A673 (cell line): ENCODE data around the gene TMEM205. TPM values are rescaled to one million over a fixed set of nuclear protein-coding genes. Genes with fewer than 3 reads are reported as not detected.

ENCODE experiments used
- BruUV-seq: library from RNA; stranded (reverse); fragments of 400-500 nt; replicated peaks from 2 replicates; lab custom pipeline; 2021; lab: Mats Ljungman, UMichigan
- CTCF ChIA-PET: fragments of 300-600 bp; sonication (Branson Sonifier 250); formaldehyde crosslinking; loops from one replicate; lab custom pipeline; 2022; ENCODE audit warnings: antibody characterized with exemption; lab: Charles Lee
- POLR2A ChIA-PET: fragments of 300-600 bp; sonication (Branson Sonifier 250); formaldehyde crosslinking; loops from one replicate; lab custom pipeline; 2022; ENCODE audit warnings: antibody characterized with exemption; ENCODE audit not compliant: low non-redundant PET; lab: Charles Lee
- DNase-seq: peaks from one replicate; pipeline ENCODE4 v3.0.0-alpha.2; 2015; ENCODE audit warnings: low spot score
- H3K27ac ChIP-seq: fragments of 200-600 bp; sonication (generic); 2 replicates; pipeline ENCODE4 v1.5.1; 2016; ENCODE audit warnings: mixed run types, low read depth, mild to moderate bottlenecking, mixed read lengths, antibody characterized with exemption, low read length; ENCODE audit not compliant: poor library complexity, severe bottlenecking
- H3K27me3 ChIP-seq: fragments of 200-600 bp; sonication (generic); replicated peaks from 2 replicates; pipeline ENCODE4 v1.6.1; 2017; ENCODE audit warnings: mixed run types, low read depth, mild to moderate bottlenecking, mixed read lengths, antibody characterized with exemption, low read length; ENCODE audit not compliant: insufficient read depth, poor library complexity
- H3K36me3 ChIP-seq: fragments of 200-600 bp; sonication (generic); 2 replicates; pipeline ENCODE4 v1.6.1; 2016; ENCODE audit warnings: mixed run types, mild to moderate bottlenecking, mixed read lengths, antibody characterized with exemption, low read length; ENCODE audit not compliant: insufficient read depth, poor library complexity, severe bottlenecking
- H3K4me1 ChIP-seq: fragments of 200-600 bp; sonication (generic); 2 replicates; pipeline ENCODE4 v1.6.1; 2017; ENCODE audit warnings: mixed run types, mild to moderate bottlenecking, mixed read lengths, antibody characterized with exemption, low read length; ENCODE audit not compliant: insufficient read depth, poor library complexity, severe bottlenecking
- H3K4me3 ChIP-seq: fragments of 200-600 bp; sonication (generic); 2 replicates; pipeline ENCODE4 v1.5.1; 2016; ENCODE audit warnings: low read depth, mixed run types, mild to moderate bottlenecking, mixed read lengths, low read length; ENCODE audit not compliant: poor library complexity, severe bottlenecking
- H3K9me3 ChIP-seq: fragments of 200-600 bp; sonication (generic); 2 replicates; pipeline ENCODE4 v1.6.1; 2016; ENCODE audit warnings: mixed run types, low read depth, mild to moderate bottlenecking, mixed read lengths, antibody characterized with exemption, low read length; ENCODE audit not compliant: poor library complexity, severe bottlenecking
- EZH2 ChIP-seq: fragments of 200-600 bp; sonication (generic); IDR thresholded peaks from 2 replicates; pipeline ENCODE4 v1.6.1; 2017; ENCODE audit warnings: borderline replicate concordance, low read depth, mild to moderate bottlenecking, mixed read lengths, antibody characterized with exemption, low read length; ENCODE audit not compliant: poor library complexity, severe bottlenecking
- intact Hi-C: fragments of 100-400 bp; cut with micrococcal nuclease; formaldehyde crosslinking; loops from one replicate; pipeline ENCODE4 v1.10.0; 2022; ENCODE audit not compliant: unreplicated experiment
- total RNA-seq: library from RNA; stranded (reverse); gene quantifications from 2 replicates; pipeline ENCODE4 v1.2.3, GENCODE V29; 2021
- TF ChIP-seq, protein P1 (sequence below): fragments of 300-800, 200-600 bp; sonication (generic); conservative IDR thresholded peaks from 2 replicates; pipeline ENCODE4 v1.5.1; 2017; ENCODE audit warnings: low read depth, mild to moderate bottlenecking, antibody characterized with exemption, low read length, moderate library complexity, mixed read lengths

TMEM205 gene
- total RNA-seq, 1 experiment from 2014 or later = 94.3 TPM

DNA sequence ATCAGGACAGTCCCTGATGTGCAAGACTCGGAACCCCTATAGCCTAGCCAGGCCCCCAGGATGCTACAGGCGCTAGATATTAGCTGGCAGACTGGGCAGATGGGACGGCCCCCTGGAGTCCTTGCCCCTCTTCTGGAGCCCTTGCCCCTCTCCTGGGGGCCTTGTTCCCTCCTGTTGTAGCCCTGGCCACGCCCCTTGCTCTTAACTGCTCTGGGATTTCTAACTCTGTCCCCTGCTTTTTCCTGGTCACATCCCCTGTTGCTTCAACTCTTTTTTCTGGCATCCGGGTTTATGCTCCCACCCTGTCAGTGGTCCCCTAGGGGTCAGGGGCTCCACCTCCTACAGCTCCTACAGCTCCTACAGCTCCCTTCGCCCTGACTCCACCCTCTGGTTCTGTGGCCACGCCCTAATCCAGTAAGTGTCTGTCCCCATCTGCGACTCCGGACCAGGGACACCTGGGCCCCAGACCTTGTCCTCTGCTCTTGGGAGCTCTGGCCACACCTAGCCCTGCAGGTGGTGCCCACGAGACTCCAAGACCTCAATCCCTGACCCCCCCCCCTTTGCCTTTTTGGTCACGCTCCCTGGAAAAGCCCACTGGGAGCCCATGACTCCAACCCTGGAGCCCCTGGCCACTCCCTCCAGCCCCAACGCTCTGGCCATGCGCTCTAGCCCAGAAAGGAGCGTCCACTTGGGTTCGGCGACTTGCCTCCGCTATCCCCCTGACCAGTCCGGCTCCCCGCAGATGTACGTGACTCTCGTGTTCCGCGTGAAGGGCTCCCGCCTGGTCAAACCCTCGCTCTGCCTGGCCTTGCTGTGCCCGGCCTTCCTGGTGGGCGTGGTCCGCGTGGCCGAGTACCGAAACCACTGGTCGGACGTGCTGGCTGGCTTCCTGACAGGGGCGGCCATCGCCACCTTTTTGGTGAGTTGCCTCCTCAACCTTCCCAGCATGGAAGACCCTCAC is 16.0 kb upstream of the TMEM205 start:
- BruUV-seq = no TSS peak
- Histone ChIP-seq H3K36me3 (no peaks in the 10 kb centered on the region), H3K4me1 (no peaks in the 10 kb centered on the region), H3K27me3 (no peaks in the 10 kb centered on the region), H3K9me3 (no peaks in the 10 kb centered on the region), H3K4me3 (no peak overlapping the region), H3K27ac (no peak overlapping the region)
- POLR2A ChIA-PET = no interaction called here
- no peak for DNase-seq
- CTCF ChIA-PET = no interaction called here
- intact Hi-C loops = no loop called here
- TF ChIP-seq, protein P1, sequence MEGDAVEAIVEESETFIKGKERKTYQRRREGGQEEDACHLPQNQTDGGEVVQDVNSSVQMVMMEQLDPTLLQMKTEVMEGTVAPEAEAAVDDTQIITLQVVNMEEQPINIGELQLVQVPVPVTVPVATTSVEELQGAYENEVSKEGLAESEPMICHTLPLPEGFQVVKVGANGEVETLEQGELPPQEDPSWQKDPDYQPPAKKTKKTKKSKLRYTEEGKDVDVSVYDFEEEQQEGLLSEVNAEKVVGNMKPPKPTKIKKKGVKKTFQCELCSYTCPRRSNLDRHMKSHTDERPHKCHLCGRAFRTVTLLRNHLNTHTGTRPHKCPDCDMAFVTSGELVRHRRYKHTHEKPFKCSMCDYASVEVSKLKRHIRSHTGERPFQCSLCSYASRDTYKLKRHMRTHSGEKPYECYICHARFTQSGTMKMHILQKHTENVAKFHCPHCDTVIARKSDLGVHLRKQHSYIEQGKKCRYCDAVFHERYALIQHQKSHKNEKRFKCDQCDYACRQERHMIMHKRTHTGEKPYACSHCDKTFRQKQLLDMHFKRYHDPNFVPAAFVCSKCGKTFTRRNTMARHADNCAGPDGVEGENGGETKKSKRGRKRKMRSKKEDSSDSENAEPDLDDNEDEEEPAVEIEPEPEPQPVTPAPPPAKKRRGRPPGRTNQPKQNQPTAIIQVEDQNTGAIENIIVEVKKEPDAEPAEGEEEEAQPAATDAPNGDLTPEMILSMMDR = no peak
- TF ChIP-seq EZH2 = no peak

DNA sequence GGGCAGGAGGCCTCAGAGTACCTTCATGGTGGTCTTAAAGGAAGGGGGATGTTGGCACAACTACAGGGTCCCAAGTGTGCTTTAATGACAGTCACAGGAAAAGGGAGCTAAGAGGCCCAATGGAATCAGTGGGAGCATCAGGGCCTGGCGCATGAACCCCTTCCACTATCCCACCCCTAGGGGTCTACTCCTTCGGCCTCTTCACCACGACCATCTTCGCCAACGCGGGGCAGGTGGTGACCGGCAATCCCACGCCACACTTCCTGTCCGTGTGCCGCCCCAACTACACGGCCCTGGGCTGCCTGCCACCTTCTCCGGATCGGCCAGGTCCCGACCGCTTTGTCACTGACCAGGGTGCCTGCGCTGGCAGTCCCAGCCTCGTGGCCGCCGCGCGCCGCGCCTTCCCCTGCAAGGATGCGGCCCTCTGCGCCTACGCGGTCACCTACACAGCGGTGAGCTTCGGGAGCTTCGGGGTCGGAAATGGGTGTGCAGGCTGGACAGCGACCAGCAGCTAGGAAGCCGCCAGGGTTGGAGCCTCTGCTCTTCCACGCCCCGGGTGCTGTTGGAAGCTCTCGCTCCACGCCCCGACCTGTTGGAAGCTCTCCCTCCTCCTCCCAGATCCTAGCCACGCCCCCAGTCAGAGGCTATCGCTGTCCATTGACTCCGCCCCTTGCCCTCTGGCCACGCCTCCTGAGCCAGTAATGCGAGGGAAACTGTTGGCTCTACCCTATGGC is 15.1 kb upstream of the TMEM205 start:
- Histone ChIP-seq H3K4me3 (no peak overlapping the region), H3K27me3 (no peaks in the 10 kb centered on the region), H3K27ac (no peak overlapping the region), H3K9me3 (no peaks in the 10 kb centered on the region), H3K36me3 (no peaks in the 10 kb centered on the region), H3K4me1 (no peaks in the 10 kb centered on the region)
- CTCF ChIA-PET = no interaction called here
- POLR2A ChIA-PET = no interaction called here
- BruUV-seq = no TSS peak
- TF ChIP-seq, protein P1 = no peak
- TF ChIP-seq EZH2 = no peak
- intact Hi-C loops = no loop called here
- no peak for DNase-seq

DNA sequence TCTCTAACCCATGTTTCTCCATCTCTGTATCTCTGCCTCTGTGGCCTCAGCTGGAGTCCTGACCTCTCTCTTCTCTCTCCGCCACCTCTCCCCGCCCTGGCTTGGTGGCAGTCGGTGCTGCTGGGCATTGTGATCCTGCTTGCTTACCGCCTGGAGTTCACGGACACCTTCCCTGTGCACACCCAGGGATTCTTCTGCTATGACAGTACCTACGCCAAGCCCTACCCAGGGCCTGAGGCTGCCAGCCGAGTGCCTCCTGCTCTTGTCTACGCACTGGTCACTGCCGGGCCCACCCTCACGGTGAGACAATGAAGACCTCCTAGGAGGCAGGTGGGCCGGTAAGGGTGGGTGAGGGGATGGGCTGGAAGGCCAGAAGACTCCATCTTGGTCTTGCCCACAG is 13.4 kb upstream of the TMEM205 start:
- intact Hi-C loops = no loop called here

More for the DNA sequence above, 13.4 kb upstream of the TMEM205 start:
- TF ChIP-seq, protein P1 = no peak
- no peak for TF ChIP-seq EZH2
- POLR2A ChIA-PET = no interaction called here
- Histone ChIP-seq H3K4me1 (no peaks in the 10 kb centered on the region), H3K27ac (no peak overlapping the region), H3K9me3 (no peaks in the 10 kb centered on the region), H3K4me3 (no peak overlapping the region), H3K27me3 (no peaks in the 10 kb centered on the region), H3K36me3 (no peaks in the 10 kb centered on the region)
- DNase-seq = no peak
- CTCF ChIA-PET = no interaction called here
- BruUV-seq = no TSS peak
